ENCODE results near the gene SDCBP2. TPM values are rescaled to one million over a fixed set of nuclear protein-coding genes. Genes with fewer than 3 reads are reported as not detected.

SDCBP2 gene
- total and polyA plus RNA-seq, 2 donors from 2014 or later, result 10.3 to 18.3 TPM

DNA sequence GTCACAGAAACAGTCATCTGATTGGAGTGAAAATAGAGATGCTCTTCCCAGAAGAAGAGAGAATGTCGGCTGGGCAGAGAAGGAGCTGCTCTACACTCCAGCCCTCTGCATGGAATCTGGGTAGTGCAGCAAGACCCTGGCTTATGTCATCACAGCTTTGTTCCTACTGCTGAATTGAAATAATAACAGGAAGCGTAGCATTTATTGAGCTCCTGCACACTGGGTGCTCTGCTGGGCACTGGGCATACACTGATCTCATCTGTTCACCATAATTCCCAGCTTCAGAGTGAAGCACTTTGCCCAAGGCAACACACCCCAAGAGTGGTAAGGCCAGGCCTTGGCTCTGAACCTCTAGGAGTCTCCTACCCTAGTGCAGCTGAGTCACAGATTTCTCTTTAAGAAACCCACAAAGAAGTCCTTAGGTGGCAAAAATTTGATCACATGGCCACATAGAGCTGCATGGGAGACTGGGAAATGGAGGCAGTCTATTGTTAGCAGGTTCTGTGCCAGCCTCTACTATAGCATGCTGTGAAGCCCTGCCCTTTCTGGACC is 3.9 kb upstream of the SDCBP2 start:
- TF ChIP-seq, protein P1, sequence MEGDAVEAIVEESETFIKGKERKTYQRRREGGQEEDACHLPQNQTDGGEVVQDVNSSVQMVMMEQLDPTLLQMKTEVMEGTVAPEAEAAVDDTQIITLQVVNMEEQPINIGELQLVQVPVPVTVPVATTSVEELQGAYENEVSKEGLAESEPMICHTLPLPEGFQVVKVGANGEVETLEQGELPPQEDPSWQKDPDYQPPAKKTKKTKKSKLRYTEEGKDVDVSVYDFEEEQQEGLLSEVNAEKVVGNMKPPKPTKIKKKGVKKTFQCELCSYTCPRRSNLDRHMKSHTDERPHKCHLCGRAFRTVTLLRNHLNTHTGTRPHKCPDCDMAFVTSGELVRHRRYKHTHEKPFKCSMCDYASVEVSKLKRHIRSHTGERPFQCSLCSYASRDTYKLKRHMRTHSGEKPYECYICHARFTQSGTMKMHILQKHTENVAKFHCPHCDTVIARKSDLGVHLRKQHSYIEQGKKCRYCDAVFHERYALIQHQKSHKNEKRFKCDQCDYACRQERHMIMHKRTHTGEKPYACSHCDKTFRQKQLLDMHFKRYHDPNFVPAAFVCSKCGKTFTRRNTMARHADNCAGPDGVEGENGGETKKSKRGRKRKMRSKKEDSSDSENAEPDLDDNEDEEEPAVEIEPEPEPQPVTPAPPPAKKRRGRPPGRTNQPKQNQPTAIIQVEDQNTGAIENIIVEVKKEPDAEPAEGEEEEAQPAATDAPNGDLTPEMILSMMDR (IDR thresholded peaks at IDR 0.05; ENCODE audit: borderline replicate concordance, extremely low read depth, insufficient read depth), result no peak

DNA sequence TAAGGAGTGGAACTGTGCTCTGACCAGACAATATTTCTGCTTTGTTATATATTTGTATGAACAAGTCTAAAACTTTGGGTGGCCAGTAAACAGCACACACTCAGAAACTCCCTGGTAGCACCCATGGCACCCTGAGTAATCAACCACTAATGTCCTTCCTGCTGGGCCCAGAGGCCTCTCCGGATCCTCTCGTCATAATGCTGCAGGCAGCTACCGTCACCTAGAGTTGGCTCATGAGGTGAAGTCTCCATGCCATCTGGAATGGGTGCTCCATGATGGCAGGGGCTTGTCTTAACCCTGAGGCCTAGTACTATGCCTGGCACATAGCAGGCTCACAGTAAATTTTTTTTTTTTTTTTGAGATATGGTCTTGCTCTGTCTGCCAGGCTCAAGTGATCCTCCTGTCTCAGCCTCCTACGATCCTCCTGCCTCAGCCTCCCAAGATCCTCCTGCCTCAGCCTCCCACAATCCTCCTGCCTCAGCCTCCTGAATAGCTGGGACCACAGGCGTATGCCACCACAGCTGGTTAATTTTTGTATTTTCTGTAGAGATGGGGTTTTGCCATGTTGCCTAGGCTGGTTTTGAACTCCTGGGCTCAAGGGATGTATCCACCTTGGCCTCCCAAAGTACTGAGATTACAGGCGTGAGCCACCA is 3.0 kb upstream of the SDCBP2 start:
- Histone ChIP-seq H3K36me3 (ENCODE audit: control insufficient read depth in 2 of 3, insufficient read depth in 3 of 3, low read length in 3 of 3) (no peaks in the 10 kb centered on the region), H3K9ac (ENCODE audit: low read length in 3 of 3) (no peak overlapping the region), H3K4me3 (ENCODE audit: low read length in 3 of 3) (no peak overlapping the region), H3K4me1 (ENCODE audit: control insufficient read depth in 2 of 3, insufficient read depth in 2 of 3, low read depth in 1 of 3, low read length in 3 of 3) (peaks cover 0 to 46% (median 41%) of the 10 kb centered on the region in 3 donors), H3K9me3 (ENCODE audit: control insufficient read depth in 2 of 3, insufficient read depth in 1 of 3, low read length in 3 of 3) (no peaks in the 10 kb centered on the region), H3K27me3 (ENCODE audit: control insufficient read depth, insufficient read depth, low read length) (no peaks in the 10 kb centered on the region), H3K27ac (ENCODE audit: low read depth in 2 of 2, low read length in 2 of 2) (no peak overlapping the region)
- intact Hi-C loops (cut with DNase I), result no loop called here
- DNase-seq (no peak), FAIRE-seq (no peak)
- TF ChIP-seq, protein P1 (IDR thresholded peaks at IDR 0.05; ENCODE audit: borderline replicate concordance, extremely low read depth, insufficient read depth), result no peak

More for the DNA sequence above, 3.9 kb upstream of the SDCBP2 start:
- DNase-seq (no peak), FAIRE-seq (no peak)
- intact Hi-C loops (cut with DNase I), result no loop called here
- H3K9me3 ChIP-seq (ENCODE audit: control insufficient read depth in 2 of 3, insufficient read depth in 1 of 3, low read length in 3 of 3), result no peaks in the 10 kb centered on the region
- H3K27me3 ChIP-seq (ENCODE audit: control insufficient read depth, insufficient read depth, low read length), result no peaks in the 10 kb centered on the region
- no peak overlapping the region for H3K4me3 ChIP-seq (ENCODE audit: low read length in 3 of 3)
- no peaks in the 10 kb centered on the region for H3K36me3 ChIP-seq (ENCODE audit: control insufficient read depth in 2 of 3, insufficient read depth in 3 of 3, low read length in 3 of 3)
- no peak overlapping the region for H3K9ac ChIP-seq (ENCODE audit: low read length in 3 of 3)
- no peak overlapping the region for H3K27ac ChIP-seq (ENCODE audit: low read depth in 2 of 2, low read length in 2 of 2)
- peaks cover 0 to 41% (median 32%) of the 10 kb centered on the region in 3 donors for H3K4me1 ChIP-seq (ENCODE audit: control insufficient read depth in 2 of 3, insufficient read depth in 2 of 3, low read depth in 1 of 3, low read length in 3 of 3)

- H3K27ac ChIP-seq (ENCODE audit: low read depth in 2 of 2, low read length in 2 of 2), result peak overlapping the region in 1 of 2 donors; percentile 67
- H3K4me1 ChIP-seq (ENCODE audit: control insufficient read depth in 2 of 3, insufficient read depth in 2 of 3, low read depth in 1 of 3, low read length in 3 of 3), result peaks cover 4 to 46% (median 43%) of the 10 kb centered on the region in 3 donors
- FAIRE-seq, result no peak
- H3K27me3 ChIP-seq (ENCODE audit: control insufficient read depth, insufficient read depth, low read length), result no peaks in the 10 kb centered on the region
- H3K9ac ChIP-seq (ENCODE audit: low read length in 3 of 3), result no peak overlapping the region
- TF ChIP-seq, protein P1 (IDR thresholded peaks at IDR 0.05; ENCODE audit: borderline replicate concordance, extremely low read depth, insufficient read depth), result no peak
- H3K36me3 ChIP-seq (ENCODE audit: control insufficient read depth in 2 of 3, insufficient read depth in 3 of 3, low read length in 3 of 3), result no peaks in the 10 kb centered on the region
- intact Hi-C loops (cut with DNase I), result no loop called here
- DNase-seq, result no peak
- H3K9me3 ChIP-seq (ENCODE audit: control insufficient read depth in 2 of 3, insufficient read depth in 1 of 3, low read length in 3 of 3), result no peaks in the 10 kb centered on the region
- H3K4me3 ChIP-seq (ENCODE audit: low read length in 3 of 3), result no peak overlapping the region
Measured at GRCh38 chr20:1331101-1331500, 2.2 kb upstream of the SDCBP2 start.

Data from kidney (tissue), 14 donors.